Measurements from ENCODE around the gene PDIA5.

Gene PDIA5

GRCh38 chr3:123165163-123165562, 98.3 kb downstream of the PDIA5 start:
- no peak for DNase-seq (ENCODE audit: low read depth in 2 of 2)

- no peak for DNase-seq (ENCODE audit: low read depth in 2 of 2)
Measured at GRCh38 chr3:123167686-123168085, 100.9 kb downstream of the PDIA5 start.

- DNase-seq (ENCODE audit: low read depth in 2 of 2): no peak
Measured at GRCh38 chr3:123168122-123168521, 101.3 kb downstream of the PDIA5 start.

GRCh38 chr3:123168605-123169004, 101.8 kb downstream of the PDIA5 start:
- no peak for DNase-seq (ENCODE audit: low read depth in 2 of 2)

- no peak for DNase-seq (ENCODE audit: low read depth in 2 of 2)
Measured at GRCh38 chr3:123169492-123169929, 102.7 kb downstream of the PDIA5 start.

GRCh38 chr3:123169930-123170329, 103.1 kb downstream of the PDIA5 start:
- DNase-seq (ENCODE audit: low read depth in 2 of 2): no peak

GRCh38 chr3:123180791-123181190, 114.0 kb downstream of the PDIA5 start:
- no peak for DNase-seq (ENCODE audit: low read depth in 2 of 2)

- DNase-seq (ENCODE audit: low read depth in 2 of 2): no peak
Measured at GRCh38 chr3:123186695-123187094, 119.9 kb downstream of the PDIA5 start.

- DNase-seq (ENCODE audit: low read depth in 2 of 2): no peak
Measured at GRCh38 chr3:123188058-123188457, 121.2 kb downstream of the PDIA5 start.

GRCh38 chr3:123193448-123194101, 126.8 kb downstream of the PDIA5 start:
- no peak for DNase-seq (ENCODE audit: low read depth in 2 of 2)

- DNase-seq (ENCODE audit: low read depth in 2 of 2): no peak
Measured at GRCh38 chr3:123194552-123194951, 127.7 kb downstream of the PDIA5 start.

- DNase-seq (ENCODE audit: low read depth in 2 of 2): no peak
Measured at GRCh38 chr3:123198372-123198771, 131.5 kb downstream of the PDIA5 start.

- DNase-seq (ENCODE audit: low read depth in 2 of 2): no peak
Measured at GRCh38 chr3:123201223-123201556, 134.4 kb downstream of the PDIA5 start.

GRCh38 chr3:123201557-123202427, 135.0 kb downstream of the PDIA5 start, which contains the start of gene SEC22A:
Gene SEC22A, plus strand, starts transcription at chr3:123201943. Its CDS starts 7,275 bp downstream, at chr3:123209218.
- peak; percentile 85 to 90 for DNase-seq (ENCODE audit: low read depth in 2 of 2)

- DNase-seq (ENCODE audit: low read depth in 2 of 2): no peak
Measured at GRCh38 chr3:123202451-123202850, 135.6 kb downstream of the PDIA5 start.

Data from stimulated activated CD8-positive, alpha-beta memory T cell treated with anti-CD3 and anti-CD28 coated beads, Interleukin-2, amount 100 ng/mL, for 1 hour (primary cell).